ENCODE measurements around the gene TNFRSF8.

The TNFRSF8 gene

GRCh38 chr1:12113433-12114339, 50.6 kb downstream of the TNFRSF8 start:
- DNase-seq, result no peak

- DNase-seq, result no peak
These were observed 51.2 kb downstream of the TNFRSF8 start for GRCh38 chr1:12114340-12114683.

- DNase-seq, result no peak
These were observed 51.8 kb downstream of the TNFRSF8 start for GRCh38 chr1:12114916-12115315.

GRCh38 chr1:12121212-12122003, 58.3 kb downstream of the TNFRSF8 start:
- DNase-seq, result no peak

GRCh38 chr1:12123172-12123571, 60.1 kb downstream of the TNFRSF8 start:
- DNase-seq, result no peak

- peak in 46 of 56 donors; percentile 9 to 78 (median 38) for DNase-seq
These were observed 61.8 kb downstream of the TNFRSF8 start for GRCh38 chr1:12124693-12125421.

- no peak for DNase-seq
These were observed 62.6 kb downstream of the TNFRSF8 start for GRCh38 chr1:12125422-12126355.

GRCh38 chr1:12126781-12127180, 63.7 kb downstream of the TNFRSF8 start:
- DNase-seq, result no peak

- DNase-seq, result no peak
These were observed 64.2 kb downstream of the TNFRSF8 start for GRCh38 chr1:12127206-12127810.

- no peak for DNase-seq
These were observed 65.0 kb downstream of the TNFRSF8 start for GRCh38 chr1:12128120-12128519.

GRCh38 chr1:12129624-12130023, 66.5 kb downstream of the TNFRSF8 start:
- no peak for DNase-seq

GRCh38 chr1:12130466-12131130, 67.5 kb downstream of the TNFRSF8 start:
- DNase-seq, result no peak

- DNase-seq, result no peak
These were observed 69.0 kb downstream of the TNFRSF8 start for GRCh38 chr1:12132078-12132477.

GRCh38 chr1:12134716-12135115, 71.6 kb downstream of the TNFRSF8 start:
- no peak for DNase-seq

- DNase-seq, result peak in 5 of 56 donors; percentile 7 to 27 (median 13)
These were observed 72.5 kb downstream of the TNFRSF8 start for GRCh38 chr1:12135612-12136011.

- no peak for DNase-seq
These were observed 74.0 kb downstream of the TNFRSF8 start for GRCh38 chr1:12136916-12137610.

- no peak for DNase-seq
These were observed 75.4 kb downstream of the TNFRSF8 start for GRCh38 chr1:12138196-12139168.

GRCh38 chr1:12140016-12140415, 76.9 kb downstream of the TNFRSF8 start:
- DNase-seq, result no peak

Measured in amygdala (tissue), 56 donors.